HL-60 (cell line): ENCODE results near the gene SPRY2.
"Not testable (repeated sequence)": the region's sequence is repeated elsewhere in the genome, so short reads cannot be mapped to it uniquely, and the experiment has no call there.

Experiments
- DNase-seq, 2 experiments: peaks; one replicate each; pipeline ENCODE4 v3.0.0-alpha.2; 2010 to 2020; ENCODE audit warnings: low read depth in 1 of 2, low spot score in 1 of 2
- H3K27ac ChIP-seq: fragments of 250-450 bp; sonication (Bioruptor Pico); replicated peaks from 2 replicates; pipeline ENCODE4 v1.5.1; 2020; ENCODE audit warnings: mild to moderate bottlenecking, moderate library complexity
- H3K27me3 ChIP-seq: fragments of 250-450 bp; sonication (Bioruptor Pico); 2 replicates; pipeline ENCODE4 v1.5.1; 2021; ENCODE audit warnings: mild to moderate bottlenecking, moderate library complexity; ENCODE audit not compliant: insufficient read depth, poor library complexity, severe bottlenecking
- H3K4me3 ChIP-seq: replicated peaks from 2 replicates; pipeline ENCODE4 v1.5.1; 2011; ENCODE audit warnings: mild to moderate bottlenecking, control low read depth, low read length; ENCODE audit not compliant: insufficient read depth
- GABPA ChIP-seq: IDR thresholded peaks from 2 replicates; pipeline ENCODE4 v1.6.1; 2012; ENCODE audit warnings: low read depth
- POLR2AphosphoS5 ChIP-seq: IDR thresholded peaks from 2 replicates; pipeline ENCODE4 v1.6.1; 2012; ENCODE audit warnings: low read depth
- REST ChIP-seq: IDR thresholded peaks from 2 replicates; pipeline ENCODE4 v1.6.1; 2012; ENCODE audit warnings: low read depth; ENCODE audit not compliant: insufficient replicate concordance
- SPI1 ChIP-seq: IDR thresholded peaks from 2 replicates; pipeline ENCODE4 v1.6.1; 2012; ENCODE audit warnings: low read depth, mild to moderate bottlenecking, borderline replicate concordance
- TF ChIP-seq, protein P1 (sequence below): IDR thresholded peaks from one replicate; pipeline ENCODE4 v1.5.1; 2011; ENCODE audit warnings: low read length, control low read depth, inconsistent platforms; ENCODE audit not compliant: insufficient read depth

The SPRY2 gene

DNA sequence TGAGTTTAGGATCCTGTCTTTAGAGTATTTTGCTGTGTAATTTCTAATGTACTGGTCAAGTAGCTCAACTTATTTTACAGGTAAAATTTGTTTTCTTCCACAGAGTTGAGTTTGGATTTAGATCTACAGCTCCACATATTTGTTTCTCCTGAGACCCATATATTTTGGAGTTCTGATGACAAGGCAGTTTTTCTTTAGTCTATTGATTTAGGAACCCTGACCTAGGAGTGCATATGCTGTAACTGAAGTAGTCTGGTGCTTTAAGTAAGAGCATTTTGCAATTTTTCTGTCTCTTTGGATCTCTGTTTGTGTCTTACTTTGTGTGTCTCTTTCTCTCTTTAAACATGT is 19.5 kb upstream of the SPRY2 start:
- no peak for DNase-seq
- TF ChIP-seq SPI1 (no peak), REST (no peak), GABPA (no peak), POLR2AphosphoS5 (no peak)
- TF ChIP-seq, protein P1, sequence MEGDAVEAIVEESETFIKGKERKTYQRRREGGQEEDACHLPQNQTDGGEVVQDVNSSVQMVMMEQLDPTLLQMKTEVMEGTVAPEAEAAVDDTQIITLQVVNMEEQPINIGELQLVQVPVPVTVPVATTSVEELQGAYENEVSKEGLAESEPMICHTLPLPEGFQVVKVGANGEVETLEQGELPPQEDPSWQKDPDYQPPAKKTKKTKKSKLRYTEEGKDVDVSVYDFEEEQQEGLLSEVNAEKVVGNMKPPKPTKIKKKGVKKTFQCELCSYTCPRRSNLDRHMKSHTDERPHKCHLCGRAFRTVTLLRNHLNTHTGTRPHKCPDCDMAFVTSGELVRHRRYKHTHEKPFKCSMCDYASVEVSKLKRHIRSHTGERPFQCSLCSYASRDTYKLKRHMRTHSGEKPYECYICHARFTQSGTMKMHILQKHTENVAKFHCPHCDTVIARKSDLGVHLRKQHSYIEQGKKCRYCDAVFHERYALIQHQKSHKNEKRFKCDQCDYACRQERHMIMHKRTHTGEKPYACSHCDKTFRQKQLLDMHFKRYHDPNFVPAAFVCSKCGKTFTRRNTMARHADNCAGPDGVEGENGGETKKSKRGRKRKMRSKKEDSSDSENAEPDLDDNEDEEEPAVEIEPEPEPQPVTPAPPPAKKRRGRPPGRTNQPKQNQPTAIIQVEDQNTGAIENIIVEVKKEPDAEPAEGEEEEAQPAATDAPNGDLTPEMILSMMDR = no peak
- H3K4me3 ChIP-seq = no peak overlapping the region
- H3K27ac ChIP-seq = no peak overlapping the region
- no peaks in the 10 kb centered on the region for H3K27me3 ChIP-seq

DNA sequence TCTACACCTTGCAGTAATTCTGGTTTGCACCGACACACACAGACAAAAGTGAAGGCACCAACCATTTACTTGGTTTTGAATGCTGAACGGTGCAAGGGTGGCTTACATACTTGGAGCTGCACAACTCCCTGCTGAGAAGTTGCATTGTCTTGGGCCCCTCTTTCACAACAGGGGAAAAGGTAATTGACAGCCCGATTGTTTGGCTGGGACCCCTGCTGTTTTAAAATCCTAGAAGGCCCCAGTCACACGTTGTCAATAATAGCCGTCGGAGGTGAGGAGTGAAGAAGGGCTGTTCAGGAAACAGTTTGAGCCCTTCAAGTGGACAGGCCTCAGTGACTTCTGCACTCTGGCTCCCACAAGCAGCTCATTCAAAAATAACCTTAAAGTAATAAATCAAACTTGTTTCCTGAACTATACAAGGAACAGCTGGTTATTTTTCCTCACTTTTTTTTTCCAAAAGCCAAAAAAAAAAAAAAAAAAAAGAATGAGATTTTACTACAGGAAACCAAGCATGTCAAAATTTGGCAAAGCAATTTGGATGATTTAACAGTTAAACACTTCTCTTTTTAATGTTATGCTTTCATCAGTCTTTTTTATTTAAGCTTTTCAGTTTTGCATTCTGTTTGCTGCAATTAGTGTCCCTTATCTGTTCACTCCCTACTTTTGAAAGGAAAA is 19.0 kb upstream of the SPRY2 start:
- TF ChIP-seq GABPA = no peak
- no peak for TF ChIP-seq REST
- no peak for TF ChIP-seq POLR2AphosphoS5
- TF ChIP-seq SPI1 = no peak
- TF ChIP-seq, protein P1 = no peak
- Histone ChIP-seq H3K27me3 (no peaks in the 10 kb centered on the region), H3K27ac (no peak overlapping the region), H3K4me3 (no peak overlapping the region)
- no peak for DNase-seq

- Histone ChIP-seq H3K4me3 (no peak overlapping the region), H3K27me3 (no peaks in the 10 kb centered on the region), H3K27ac (no peak overlapping the region)
- no peak for DNase-seq
- TF ChIP-seq, protein P1 = no peak
- TF ChIP-seq SPI1 (no peak), REST (no peak), GABPA (no peak), POLR2AphosphoS5 (no peak)
These were observed 18.5 kb upstream of the SPRY2 start for GRCh38 chr13:80359414-80359777.

DNA sequence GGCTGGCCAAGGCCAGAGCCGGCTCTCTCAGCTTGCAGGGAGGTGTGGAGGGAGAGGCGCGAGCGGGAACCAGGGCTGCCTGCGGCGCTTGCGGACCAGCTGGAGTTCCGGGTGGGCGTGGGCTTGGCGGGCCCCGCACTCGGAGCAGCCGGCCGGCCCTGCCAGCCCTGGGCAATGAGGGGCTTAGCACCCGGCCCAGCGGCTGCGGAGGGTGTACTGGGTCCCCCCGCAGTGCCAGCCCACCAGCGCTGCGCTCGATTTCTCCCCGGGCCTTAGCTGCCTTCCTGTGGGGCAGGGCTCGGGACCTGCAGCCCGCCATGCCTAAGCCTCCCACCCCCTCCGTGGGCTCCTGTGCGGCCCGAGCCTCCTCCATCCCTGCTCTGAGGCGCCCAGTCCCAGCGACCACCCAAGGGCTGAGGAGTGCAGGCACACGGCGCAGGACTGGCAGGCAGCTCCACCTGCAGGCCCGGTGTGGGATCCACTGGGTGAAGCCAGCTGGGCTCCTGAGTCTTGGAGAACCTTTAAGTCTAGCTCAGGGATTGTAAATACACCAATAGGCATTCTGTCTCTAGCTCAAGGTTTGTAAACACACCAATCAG is 14.7 kb upstream of the SPRY2 start:
- H3K27ac ChIP-seq, H3K4me3 ChIP-seq, H3K27me3 ChIP-seq, DNase-seq: not testable (repeated sequence)
